DOHH2 (cell line): ENCODE data around the gene CNTNAP2.

Experiments
- CTCF ChIP-seq: fragments of 200-600 bp; sonication (generic); IDR thresholded peaks from one replicate; pipeline ENCODE4 v1.5.1; 2014; ENCODE audit warnings: antibody characterized with exemption, mild to moderate bottlenecking, low read depth, low read length; ENCODE audit not compliant: poor library complexity, severe bottlenecking
- EZH2phosphoT487 ChIP-seq: fragments of 200-600 bp; sonication (generic); IDR thresholded peaks from 2 replicates; pipeline ENCODE4 v1.6.1; 2017; ENCODE audit warnings: borderline replicate concordance, mild to moderate bottlenecking, antibody characterized with exemption, low read length, moderate library complexity, mixed read lengths

DNA sequence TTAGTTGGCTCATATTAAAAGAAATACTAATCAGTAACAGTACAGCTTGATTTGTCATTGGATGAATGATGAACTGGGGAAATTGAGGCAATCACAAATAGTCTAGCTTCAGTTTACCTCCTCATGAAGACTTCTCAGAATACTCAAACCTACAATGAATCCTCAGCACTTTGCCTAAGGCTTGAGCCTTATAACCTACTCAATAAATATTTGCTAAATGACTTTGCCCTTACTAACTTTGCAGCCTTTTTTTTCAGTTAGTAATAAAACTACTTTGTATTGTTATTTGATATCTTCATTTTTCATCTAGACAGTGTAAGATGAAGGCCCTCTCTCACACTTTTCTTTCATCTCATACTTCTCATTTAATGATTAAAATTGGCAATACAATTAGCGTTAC is 1311.5 kb downstream of the CNTNAP2 start:
- TF ChIP-seq CTCF: no peak
- no peak for TF ChIP-seq EZH2phosphoT487
